WTC11 (cell line): ENCODE data around the gene AMER2. TPM values are rescaled to one million over a fixed set of nuclear protein-coding genes. Genes with fewer than 3 reads are reported as not detected.

ENCODE experiments used
- ATAC-seq: fragments of 200-7000 bp; cut with Tn5 transposase; 2 replicates; pipeline ENCODE4 v1.10.0; 2021; ENCODE audit warnings: mild to moderate bottlenecking, moderate library complexity
- CTCF ChIA-PET: fragments of 300-600 bp; sonication (Branson Sonifier 250); formaldehyde crosslinking; loops from one replicate; lab custom pipeline; 2021; ENCODE audit warnings: antibody characterized with exemption; lab: Charles Lee
- POLR2A ChIA-PET: fragments of 350-600 bp; sonication (Branson Sonifier 250); formaldehyde crosslinking; loops from one replicate; lab custom pipeline; 2021; ENCODE audit warnings: antibody characterized with exemption; lab: Charles Lee
- DNase-seq: peaks from one replicate; pipeline ENCODE4 v3.0.0; 2021; ENCODE audit warnings: low spot score
- H3K27ac Mint-ChIP-seq: 2 replicates; pipeline ENCODE4 v1.8.0; 2021; ENCODE audit warnings: mixed read lengths
- H3K27me3 Mint-ChIP-seq: 2 replicates; pipeline ENCODE4 v1.8.0; 2021; ENCODE audit warnings: low read depth, mild to moderate bottlenecking, moderate library complexity, mixed read lengths
- H3K36me3 Mint-ChIP-seq: 2 replicates; pipeline ENCODE4 v1.8.0; 2021; ENCODE audit warnings: mixed read lengths
- H3K4me1 Mint-ChIP-seq: 2 replicates; pipeline ENCODE4 v1.8.0; 2022; ENCODE audit warnings: mixed read lengths
- H3K4me3 Mint-ChIP-seq: 2 replicates; pipeline ENCODE4 v1.8.0; 2021; ENCODE audit warnings: mild to moderate bottlenecking, moderate library complexity, mixed read lengths
- H3K9me3 Mint-ChIP-seq: 2 replicates; pipeline ENCODE4 v1.8.0; 2021; ENCODE audit warnings: mixed read lengths
- CREM ChIP-seq: sonication (generic); formaldehyde crosslinking; IDR thresholded peaks from 2 replicates; pipeline ENCODE4 v1.8.1; 2022; ENCODE audit warnings: mild to moderate bottlenecking, missing genetic modification reagents, moderate library complexity
- ELF4 ChIP-seq: sonication (generic); formaldehyde crosslinking; IDR thresholded peaks from 2 replicates; pipeline ENCODE4 v1.8.1; 2022; ENCODE audit warnings: low read depth, mild to moderate bottlenecking, moderate library complexity, missing genetic modification reagents
- ETV6 ChIP-seq: sonication (generic); formaldehyde crosslinking; IDR thresholded peaks from 2 replicates; pipeline ENCODE4 v1.8.1; 2022; ENCODE audit warnings: mild to moderate bottlenecking, missing genetic modification reagents
- FOXJ3 ChIP-seq: sonication (generic); formaldehyde crosslinking; IDR thresholded peaks from 2 replicates; pipeline ENCODE4 v1.9.0; 2021; ENCODE audit warnings: missing genetic modification reagents, mild to moderate bottlenecking, borderline replicate concordance
- HMGXB4 ChIP-seq: sonication (generic); formaldehyde crosslinking; IDR thresholded peaks from 2 replicates; pipeline ENCODE4 v1.8.1; 2023; ENCODE audit warnings: mild to moderate bottlenecking, moderate library complexity, missing genetic modification reagents
- IRF2 ChIP-seq: sonication (generic); formaldehyde crosslinking; IDR thresholded peaks from 2 replicates; pipeline ENCODE4 v1.8.0; 2022; ENCODE audit warnings: low read depth, missing genetic modification reagents, borderline replicate concordance
- NFE2L1 ChIP-seq: sonication (generic); formaldehyde crosslinking; IDR thresholded peaks from 2 replicates; pipeline ENCODE4 v1.8.1; 2023; ENCODE audit warnings: missing genetic modification reagents
- NFYB ChIP-seq: sonication (generic); formaldehyde crosslinking; conservative IDR thresholded peaks from 2 replicates; pipeline ENCODE4 v1.8.0; 2022; ENCODE audit warnings: low read depth, missing genetic modification reagents
- SMAD4 ChIP-seq: sonication (generic); formaldehyde crosslinking; IDR thresholded peaks from 2 replicates; pipeline ENCODE4 v1.8.0; 2022; ENCODE audit warnings: mild to moderate bottlenecking, missing genetic modification reagents
- STAT6 ChIP-seq: sonication (generic); formaldehyde crosslinking; conservative IDR thresholded peaks from 2 replicates; pipeline ENCODE4 v1.8.1; 2023; ENCODE audit warnings: mild to moderate bottlenecking, low read depth, missing genetic modification reagents, moderate library complexity
- ZNF416 ChIP-seq: fragments of 250-450 bp; sonication (Bioruptor Pico); IDR thresholded peaks from 2 replicates; pipeline ENCODE4 v1.9.0; 2021; ENCODE audit warnings: mild to moderate bottlenecking, inconsistent platforms
- ZNF532 ChIP-seq: fragments of 250-450 bp; sonication (Bioruptor Pico); IDR thresholded peaks from 2 replicates; pipeline ENCODE4 v1.9.0; 2021; ENCODE audit warnings: mild to moderate bottlenecking, borderline replicate concordance
- total RNA-seq: library from RNA; stranded (reverse); gene quantifications from 3 replicates; pipeline ENCODE4 v1.2.3, GENCODE V29; 2021
- TF ChIP-seq, protein P1 (sequence below): sonication (generic); formaldehyde crosslinking; IDR thresholded peaks from 2 replicates; pipeline ENCODE4 v1.8.1; 2023; ENCODE audit warnings: mild to moderate bottlenecking, missing genetic modification reagents
- TF ChIP-seq, protein P2 (sequence below): fragments of 250-450 bp; sonication (Bioruptor Pico); IDR thresholded peaks from 2 replicates; pipeline ENCODE4 v1.9.0; 2021; ENCODE audit warnings: mild to moderate bottlenecking
- TF ChIP-seq, protein P3 (sequence below): sonication (generic); formaldehyde crosslinking; IDR thresholded peaks from 2 replicates; pipeline ENCODE4 v1.8.1; 2022; ENCODE audit warnings: mild to moderate bottlenecking, missing genetic modification reagents, moderate library complexity, borderline replicate concordance
- TF ChIP-seq, protein P4 (sequence below): sonication (generic); formaldehyde crosslinking; IDR thresholded peaks from 2 replicates; pipeline ENCODE4 v1.8.1; 2022; ENCODE audit warnings: missing genetic modification reagents, borderline replicate concordance
- TF ChIP-seq, protein P5 (sequence below): sonication (generic); formaldehyde crosslinking; IDR thresholded peaks from 2 replicates; pipeline ENCODE4 v1.8.1; 2022; ENCODE audit warnings: mild to moderate bottlenecking, moderate library complexity, missing genetic modification reagents
- TF ChIP-seq, protein P6 (sequence below): sonication (generic); formaldehyde crosslinking; IDR thresholded peaks from 2 replicates; pipeline ENCODE4 v1.8.0; 2022; ENCODE audit warnings: missing genetic modification reagents

Gene AMER2
- total RNA-seq, 1 experiment from 2014 or later: 0.48 TPM

DNA sequence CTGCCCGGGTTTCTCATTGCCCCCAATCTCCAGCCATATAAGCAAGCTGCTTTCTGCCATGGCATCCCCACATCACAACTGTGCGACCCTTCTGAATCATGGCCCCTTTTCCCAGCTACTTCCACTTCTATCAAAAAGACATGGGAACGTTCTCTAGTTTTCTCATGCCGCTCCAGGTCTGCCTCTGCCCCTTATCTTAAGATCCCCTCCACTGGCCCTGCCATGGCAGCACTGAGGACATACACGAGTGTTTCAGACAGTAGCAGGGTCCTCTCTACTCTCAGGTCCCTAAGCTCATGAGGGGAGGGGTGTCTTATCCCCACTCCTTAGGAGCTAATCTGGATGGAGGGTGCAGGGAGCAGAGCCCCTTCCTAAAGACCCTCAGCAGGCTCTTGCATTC, 5.5 kb upstream of the AMER2 start (continued):
- TF ChIP-seq, protein P1, sequence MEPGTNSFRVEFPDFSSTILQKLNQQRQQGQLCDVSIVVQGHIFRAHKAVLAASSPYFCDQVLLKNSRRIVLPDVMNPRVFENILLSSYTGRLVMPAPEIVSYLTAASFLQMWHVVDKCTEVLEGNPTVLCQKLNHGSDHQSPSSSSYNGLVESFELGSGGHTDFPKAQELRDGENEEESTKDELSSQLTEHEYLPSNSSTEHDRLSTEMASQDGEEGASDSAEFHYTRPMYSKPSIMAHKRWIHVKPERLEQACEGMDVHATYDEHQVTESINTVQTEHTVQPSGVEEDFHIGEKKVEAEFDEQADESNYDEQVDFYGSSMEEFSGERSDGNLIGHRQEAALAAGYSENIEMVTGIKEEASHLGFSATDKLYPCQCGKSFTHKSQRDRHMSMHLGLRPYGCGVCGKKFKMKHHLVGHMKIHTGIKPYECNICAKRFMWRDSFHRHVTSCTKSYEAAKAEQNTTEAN (CRISPR knock-in tag): no peak
- TF ChIP-seq, protein P2, sequence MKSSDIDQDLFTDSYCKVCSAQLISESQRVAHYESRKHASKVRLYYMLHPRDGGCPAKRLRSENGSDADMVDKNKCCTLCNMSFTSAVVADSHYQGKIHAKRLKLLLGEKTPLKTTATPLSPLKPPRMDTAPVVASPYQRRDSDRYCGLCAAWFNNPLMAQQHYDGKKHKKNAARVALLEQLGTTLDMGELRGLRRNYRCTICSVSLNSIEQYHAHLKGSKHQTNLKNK (CRISPR knock-in tag): no peak
- TF ChIP-seq ZNF416 (CRISPR knock-in tag) (no peak), FOXJ3 (CRISPR knock-in tag) (no peak), ETV6 (CRISPR knock-in tag) (no peak)
- TF ChIP-seq, protein P3, sequence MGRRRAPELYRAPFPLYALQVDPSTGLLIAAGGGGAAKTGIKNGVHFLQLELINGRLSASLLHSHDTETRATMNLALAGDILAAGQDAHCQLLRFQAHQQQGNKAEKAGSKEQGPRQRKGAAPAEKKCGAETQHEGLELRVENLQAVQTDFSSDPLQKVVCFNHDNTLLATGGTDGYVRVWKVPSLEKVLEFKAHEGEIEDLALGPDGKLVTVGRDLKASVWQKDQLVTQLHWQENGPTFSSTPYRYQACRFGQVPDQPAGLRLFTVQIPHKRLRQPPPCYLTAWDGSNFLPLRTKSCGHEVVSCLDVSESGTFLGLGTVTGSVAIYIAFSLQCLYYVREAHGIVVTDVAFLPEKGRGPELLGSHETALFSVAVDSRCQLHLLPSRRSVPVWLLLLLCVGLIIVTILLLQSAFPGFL: no peak
- TF ChIP-seq, protein P4, sequence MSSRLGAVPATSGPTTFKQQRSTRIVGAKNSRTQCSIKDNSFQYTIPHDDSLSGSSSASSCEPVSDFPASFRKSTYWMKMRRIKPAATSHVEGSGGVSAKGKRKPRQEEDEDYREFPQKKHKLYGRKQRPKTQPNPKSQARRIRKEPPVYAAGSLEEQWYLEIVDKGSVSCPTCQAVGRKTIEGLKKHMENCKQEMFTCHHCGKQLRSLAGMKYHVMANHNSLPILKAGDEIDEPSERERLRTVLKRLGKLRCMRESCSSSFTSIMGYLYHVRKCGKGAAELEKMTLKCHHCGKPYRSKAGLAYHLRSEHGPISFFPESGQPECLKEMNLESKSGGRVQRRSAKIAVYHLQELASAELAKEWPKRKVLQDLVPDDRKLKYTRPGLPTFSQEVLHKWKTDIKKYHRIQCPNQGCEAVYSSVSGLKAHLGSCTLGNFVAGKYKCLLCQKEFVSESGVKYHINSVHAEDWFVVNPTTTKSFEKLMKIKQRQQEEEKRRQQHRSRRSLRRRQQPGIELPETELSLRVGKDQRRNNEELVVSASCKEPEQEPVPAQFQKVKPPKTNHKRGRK (CRISPR knock-in tag): no peak
- TF ChIP-seq, all 79 proteins: peak for 0

- POLR2A ChIA-PET: no interaction called here
- Mint-ChIP-seq H3K4me1 (peaks cover 37% of the 10 kb centered on the region), H3K27ac (no peak overlapping the region), H3K27me3 (peaks cover 47% of the 10 kb centered on the region), H3K36me3 (no peaks in the 10 kb centered on the region), H3K9me3 (no peaks in the 10 kb centered on the region; the same call in 1 of the 2 replicates), H3K4me3 (no peak overlapping the region)
- no peak for ATAC-seq
- CTCF ChIA-PET: no interaction called here
- DNase-seq: no peak
- TF ChIP-seq ELF4 (CRISPR knock-in tag): no peak
- TF ChIP-seq ZNF532 (CRISPR knock-in tag): no peak
- TF ChIP-seq ZNF416 (CRISPR knock-in tag): no peak
- TF ChIP-seq NFYB (CRISPR knock-in tag): no peak
- no peak for TF ChIP-seq IRF2 (CRISPR knock-in tag)
- TF ChIP-seq SMAD4 (CRISPR knock-in tag): no peak
- TF ChIP-seq NFE2L1 (CRISPR knock-in tag): no peak
- TF ChIP-seq, protein P5, sequence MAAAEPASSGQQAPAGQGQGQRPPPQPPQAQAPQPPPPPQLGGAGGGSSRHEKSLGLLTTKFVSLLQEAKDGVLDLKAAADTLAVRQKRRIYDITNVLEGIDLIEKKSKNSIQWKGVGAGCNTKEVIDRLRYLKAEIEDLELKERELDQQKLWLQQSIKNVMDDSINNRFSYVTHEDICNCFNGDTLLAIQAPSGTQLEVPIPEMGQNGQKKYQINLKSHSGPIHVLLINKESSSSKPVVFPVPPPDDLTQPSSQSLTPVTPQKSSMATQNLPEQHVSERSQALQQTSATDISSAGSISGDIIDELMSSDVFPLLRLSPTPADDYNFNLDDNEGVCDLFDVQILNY: no peak
- no peak for TF ChIP-seq HMGXB4 (CRISPR knock-in tag)
- TF ChIP-seq STAT6: no peak
- TF ChIP-seq, protein P6, sequence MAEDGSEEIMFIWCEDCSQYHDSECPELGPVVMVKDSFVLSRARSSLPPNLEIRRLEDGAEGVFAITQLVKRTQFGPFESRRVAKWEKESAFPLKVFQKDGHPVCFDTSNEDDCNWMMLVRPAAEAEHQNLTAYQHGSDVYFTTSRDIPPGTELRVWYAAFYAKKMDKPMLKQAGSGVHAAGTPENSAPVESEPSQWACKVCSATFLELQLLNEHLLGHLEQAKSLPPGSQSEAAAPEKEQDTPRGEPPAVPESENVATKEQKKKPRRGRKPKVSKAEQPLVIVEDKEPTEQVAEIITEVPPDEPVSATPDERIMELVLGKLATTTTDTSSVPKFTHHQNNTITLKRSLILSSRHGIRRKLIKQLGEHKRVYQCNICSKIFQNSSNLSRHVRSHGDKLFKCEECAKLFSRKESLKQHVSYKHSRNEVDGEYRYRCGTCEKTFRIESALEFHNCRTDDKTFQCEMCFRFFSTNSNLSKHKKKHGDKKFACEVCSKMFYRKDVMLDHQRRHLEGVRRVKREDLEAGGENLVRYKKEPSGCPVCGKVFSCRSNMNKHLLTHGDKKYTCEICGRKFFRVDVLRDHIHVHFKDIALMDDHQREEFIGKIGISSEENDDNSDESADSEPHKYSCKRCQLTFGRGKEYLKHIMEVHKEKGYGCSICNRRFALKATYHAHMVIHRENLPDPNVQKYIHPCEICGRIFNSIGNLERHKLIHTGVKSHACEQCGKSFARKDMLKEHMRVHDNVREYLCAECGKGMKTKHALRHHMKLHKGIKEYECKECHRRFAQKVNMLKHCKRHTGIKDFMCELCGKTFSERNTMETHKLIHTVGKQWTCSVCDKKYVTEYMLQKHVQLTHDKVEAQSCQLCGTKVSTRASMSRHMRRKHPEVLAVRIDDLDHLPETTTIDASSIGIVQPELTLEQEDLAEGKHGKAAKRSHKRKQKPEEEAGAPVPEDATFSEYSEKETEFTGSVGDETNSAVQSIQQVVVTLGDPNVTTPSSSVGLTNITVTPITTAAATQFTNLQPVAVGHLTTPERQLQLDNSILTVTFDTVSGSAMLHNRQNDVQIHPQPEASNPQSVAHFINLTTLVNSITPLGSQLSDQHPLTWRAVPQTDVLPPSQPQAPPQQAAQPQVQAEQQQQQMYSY (CRISPR knock-in tag): no peak
- TF ChIP-seq CREM (CRISPR knock-in tag): no peak
Observed at GRCh38 chr13:25177012-25177411, 4.9 kb upstream of the AMER2 start.
